ENCODE results near the gene IGF1R. TPM values are rescaled to one million over a fixed set of nuclear protein-coding genes. Genes with fewer than 3 reads are reported as not detected.
A peak's percentile ranks its signal among the peaks of the same experiment; 100 is the strongest.

Gene IGF1R
- total RNA-seq, 1 donor from 2014 or later: 151 TPM

DNA sequence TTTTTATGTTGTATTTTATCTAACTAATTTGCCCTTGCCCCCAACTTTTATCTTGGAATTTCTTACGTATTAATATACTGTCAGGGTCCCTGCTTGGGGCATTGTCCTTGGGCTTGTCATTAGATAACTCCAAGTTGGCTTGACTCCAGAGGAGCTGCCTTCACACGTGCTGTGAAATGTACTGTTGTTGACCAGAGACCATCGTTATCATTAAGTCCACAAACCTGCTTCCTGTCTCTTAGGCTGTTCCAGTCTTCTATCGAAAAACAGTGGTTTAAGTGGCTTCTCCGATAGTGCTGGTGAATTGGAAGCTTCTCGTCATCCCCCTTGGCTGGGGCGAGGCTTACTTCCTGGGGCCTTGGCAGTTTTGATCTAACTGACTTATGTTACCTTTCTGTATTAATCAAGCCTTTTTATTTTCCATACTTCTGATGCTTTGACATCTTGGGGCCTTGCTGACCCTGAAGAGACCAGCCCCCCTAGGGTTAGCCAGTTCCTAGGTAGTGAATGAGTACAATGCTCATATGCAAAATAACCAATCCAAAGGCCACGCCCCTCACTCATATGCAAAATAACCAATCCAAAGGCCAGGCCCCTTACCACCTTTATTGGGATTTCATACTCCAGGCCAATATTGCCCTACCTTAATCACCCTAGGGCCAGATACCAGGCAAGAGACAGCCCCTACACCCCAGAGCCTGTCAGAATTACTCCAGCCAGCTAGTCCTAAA lies 164.5 kb downstream of the IGF1R start:
- Histone ChIP-seq H3K4me1 (peaks cover 6 to 19% of the 10 kb centered on the region in 2 donors), H3K9me3 (no peaks in the 10 kb centered on the region), H3K27me3 (no peaks in the 10 kb centered on the region), H3K27ac (no peak overlapping the region), H3K36me3 (no peaks in the 10 kb centered on the region), H3K4me3 (no peak overlapping the region)
- DNase-seq (ENCODE audit: low spot score in 2 of 2): no peak
- TF ChIP-seq, protein P1, sequence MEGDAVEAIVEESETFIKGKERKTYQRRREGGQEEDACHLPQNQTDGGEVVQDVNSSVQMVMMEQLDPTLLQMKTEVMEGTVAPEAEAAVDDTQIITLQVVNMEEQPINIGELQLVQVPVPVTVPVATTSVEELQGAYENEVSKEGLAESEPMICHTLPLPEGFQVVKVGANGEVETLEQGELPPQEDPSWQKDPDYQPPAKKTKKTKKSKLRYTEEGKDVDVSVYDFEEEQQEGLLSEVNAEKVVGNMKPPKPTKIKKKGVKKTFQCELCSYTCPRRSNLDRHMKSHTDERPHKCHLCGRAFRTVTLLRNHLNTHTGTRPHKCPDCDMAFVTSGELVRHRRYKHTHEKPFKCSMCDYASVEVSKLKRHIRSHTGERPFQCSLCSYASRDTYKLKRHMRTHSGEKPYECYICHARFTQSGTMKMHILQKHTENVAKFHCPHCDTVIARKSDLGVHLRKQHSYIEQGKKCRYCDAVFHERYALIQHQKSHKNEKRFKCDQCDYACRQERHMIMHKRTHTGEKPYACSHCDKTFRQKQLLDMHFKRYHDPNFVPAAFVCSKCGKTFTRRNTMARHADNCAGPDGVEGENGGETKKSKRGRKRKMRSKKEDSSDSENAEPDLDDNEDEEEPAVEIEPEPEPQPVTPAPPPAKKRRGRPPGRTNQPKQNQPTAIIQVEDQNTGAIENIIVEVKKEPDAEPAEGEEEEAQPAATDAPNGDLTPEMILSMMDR (IDR thresholded peaks at IDR 0.05): no peak
- intact Hi-C loops (cut with DNase I): no loop called here

DNA sequence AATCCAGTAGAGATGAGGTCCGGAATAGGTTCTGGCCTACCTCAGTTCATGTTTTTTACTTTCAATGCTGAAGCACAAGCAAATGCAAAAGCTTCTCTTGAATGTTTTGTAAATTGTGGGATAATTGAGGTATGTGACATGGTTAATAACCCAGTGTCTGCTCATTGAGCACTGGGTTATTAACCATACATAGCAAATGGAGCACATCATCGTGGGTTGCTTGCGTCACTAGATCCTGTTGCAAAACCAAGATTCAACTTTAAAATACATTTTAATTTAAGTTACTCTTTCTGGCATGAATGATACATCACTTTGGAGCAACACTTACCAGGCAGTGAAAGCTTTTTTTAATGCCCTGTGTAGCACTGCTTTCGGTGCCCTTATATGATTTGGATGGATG lies 165.6 kb downstream of the IGF1R start:
- H3K9me3 ChIP-seq: no peaks in the 10 kb centered on the region

DNA sequence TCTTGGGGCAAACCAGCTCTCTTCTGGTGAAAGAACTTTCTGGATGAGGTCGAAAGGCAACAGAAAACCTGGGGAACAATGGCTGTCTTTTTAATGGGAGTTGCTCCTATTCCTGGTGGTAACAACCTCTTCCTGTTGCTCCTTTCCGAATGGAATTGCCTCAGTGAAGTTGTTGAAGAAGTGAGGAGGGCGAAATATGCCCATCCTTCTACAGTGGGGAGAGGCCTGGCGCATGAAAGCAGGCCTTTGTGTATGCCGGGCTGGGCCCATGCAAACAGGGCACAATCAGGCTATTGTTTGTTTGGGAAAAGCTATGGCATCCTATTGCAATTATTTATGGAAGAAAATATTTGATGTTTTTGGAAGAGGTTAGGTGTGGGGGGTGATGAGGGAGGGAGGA lies 166.9 kb downstream of the IGF1R start:
- H3K27me3 ChIP-seq: no peaks in the 10 kb centered on the region
- TF ChIP-seq, protein P1 (IDR thresholded peaks at IDR 0.05): no peak
- DNase-seq (ENCODE audit: low spot score in 2 of 2): no peak
- H3K36me3 ChIP-seq: no peaks in the 10 kb centered on the region
- no peak overlapping the region for H3K4me3 ChIP-seq
- no peaks in the 10 kb centered on the region for H3K9me3 ChIP-seq
- peaks cover 0 to 4% of the 10 kb centered on the region in 2 donors for H3K4me1 ChIP-seq
- H3K27ac ChIP-seq: no peak overlapping the region
- intact Hi-C loops (cut with DNase I): no loop called here

More for the DNA sequence above, 165.6 kb downstream of the IGF1R start:
- peaks cover 6 to 16% of the 10 kb centered on the region in 2 donors for H3K4me1 ChIP-seq
- TF ChIP-seq, protein P1 (IDR thresholded peaks at IDR 0.05): no peak
- H3K4me3 ChIP-seq: no peak overlapping the region
- no peak for DNase-seq (ENCODE audit: low spot score in 2 of 2)
- no peak overlapping the region for H3K27ac ChIP-seq
- intact Hi-C loops (cut with DNase I): no loop called here
- no peaks in the 10 kb centered on the region for H3K36me3 ChIP-seq
- H3K27me3 ChIP-seq: no peaks in the 10 kb centered on the region

DNA sequence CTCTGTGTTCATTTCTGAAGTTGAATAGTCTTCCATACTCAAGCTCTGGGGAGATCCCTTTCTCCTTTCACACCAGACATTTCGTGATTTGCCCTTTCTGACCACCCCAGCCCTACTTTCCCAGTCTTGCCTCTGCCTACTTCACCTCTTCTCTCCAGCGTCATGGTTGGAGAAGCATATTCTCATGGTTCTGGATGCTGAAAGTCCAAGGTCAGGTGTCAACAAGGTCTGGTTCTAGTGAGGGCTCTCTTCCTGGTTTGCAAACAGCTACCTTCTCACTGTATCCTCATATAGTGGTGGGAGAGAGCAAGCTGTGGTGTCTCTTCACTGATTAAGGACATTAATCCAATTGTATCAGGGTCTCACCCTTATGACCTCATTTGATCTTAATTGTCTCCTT lies 169.4 kb downstream of the IGF1R start:
- H3K27me3 ChIP-seq: no peaks in the 10 kb centered on the region
- intact Hi-C loops (cut with DNase I): no loop called here
- H3K27ac ChIP-seq: no peak overlapping the region
- TF ChIP-seq, protein P1 (IDR thresholded peaks at IDR 0.05): no peak
- H3K36me3 ChIP-seq: no peaks in the 10 kb centered on the region
- H3K4me3 ChIP-seq: no peak overlapping the region
- H3K9me3 ChIP-seq: no peaks in the 10 kb centered on the region
- peaks cover 0 to 6% of the 10 kb centered on the region in 2 donors for H3K4me1 ChIP-seq
- no peak for DNase-seq (ENCODE audit: low spot score in 2 of 2)

DNA sequence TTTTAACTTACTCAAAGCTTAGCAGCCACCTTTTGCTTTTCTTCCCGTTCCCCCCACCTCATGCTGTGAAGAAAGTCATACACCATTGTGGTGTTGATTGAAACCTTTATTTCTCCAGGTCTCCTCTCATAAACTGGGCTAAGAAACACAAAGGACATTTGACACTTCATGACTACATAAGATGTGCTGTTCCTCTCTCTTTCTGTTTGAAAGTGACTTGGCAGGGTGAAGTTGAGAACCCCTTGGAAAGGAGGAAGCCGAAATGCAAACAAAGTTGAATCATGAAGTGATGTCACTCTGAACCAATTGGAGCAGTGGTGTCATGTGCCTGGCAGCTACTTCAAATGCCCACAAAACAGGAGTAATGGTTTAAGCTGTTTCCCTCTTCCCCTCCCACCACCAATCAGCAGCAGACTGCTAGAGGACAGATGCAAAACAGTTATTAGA lies 174.7 kb downstream of the IGF1R start:
- Histone ChIP-seq H3K4me3 (no peak overlapping the region), H3K27me3 (no peaks in the 10 kb centered on the region), H3K4me1 (peaks cover 0 to 9% of the 10 kb centered on the region in 2 donors), H3K27ac (peak overlapping the region in 1 of 2 donors; percentile 61), H3K9me3 (peaks cover 0 to 40% of the 10 kb centered on the region in 2 donors), H3K36me3 (no peaks in the 10 kb centered on the region)
- TF ChIP-seq, protein P1 (IDR thresholded peaks at IDR 0.05): no peak
- intact Hi-C loops (cut with DNase I): no loop called here
- no peak for DNase-seq (ENCODE audit: low spot score in 2 of 2)

Measured in ascending aorta (tissue), 2 donors.